GM12801 (cell line): ENCODE measurements around the gene GPC6.

ENCODE experiments used
- CTCF ChIP-seq: IDR thresholded peaks from one replicate; pipeline ENCODE4 v1.5.1; 2011; ENCODE audit warnings: control low read depth; ENCODE audit not compliant: insufficient read length; ENCODE audit errors: extremely low read depth

The GPC6 gene

DNA sequence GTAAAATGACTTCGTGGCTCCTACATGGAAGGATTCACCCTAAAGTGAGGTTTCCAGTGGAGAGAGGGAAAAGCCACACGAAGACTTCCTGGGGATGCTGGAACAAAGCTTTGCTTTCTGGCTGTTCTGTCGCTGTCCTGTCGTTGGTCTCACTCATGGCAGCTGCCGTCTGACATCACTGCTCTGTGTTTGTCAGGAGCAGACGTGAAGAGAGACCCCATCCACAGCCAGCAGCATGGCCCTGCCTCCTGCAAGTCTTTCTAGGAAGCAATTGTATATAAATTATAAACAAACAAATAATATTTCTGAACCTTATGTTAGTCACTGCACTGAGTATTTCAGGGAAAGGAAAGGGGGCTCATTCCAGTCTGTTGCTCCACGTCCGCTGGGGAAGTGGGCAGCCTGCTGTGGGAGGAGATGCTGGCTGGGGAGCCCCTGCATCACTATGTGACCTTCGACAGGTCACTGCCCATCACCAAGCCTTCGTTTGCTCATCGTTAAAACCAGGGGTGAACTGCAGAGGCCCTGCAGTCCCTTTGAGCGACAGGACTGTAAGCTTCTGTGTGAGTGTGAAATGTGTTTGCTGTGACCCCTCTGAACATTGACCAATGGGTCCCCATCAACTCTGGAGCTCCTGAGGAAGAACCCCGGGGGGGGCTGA, 1101.9 kb downstream of the GPC6 start:
- TF ChIP-seq CTCF, result no peak

DNA sequence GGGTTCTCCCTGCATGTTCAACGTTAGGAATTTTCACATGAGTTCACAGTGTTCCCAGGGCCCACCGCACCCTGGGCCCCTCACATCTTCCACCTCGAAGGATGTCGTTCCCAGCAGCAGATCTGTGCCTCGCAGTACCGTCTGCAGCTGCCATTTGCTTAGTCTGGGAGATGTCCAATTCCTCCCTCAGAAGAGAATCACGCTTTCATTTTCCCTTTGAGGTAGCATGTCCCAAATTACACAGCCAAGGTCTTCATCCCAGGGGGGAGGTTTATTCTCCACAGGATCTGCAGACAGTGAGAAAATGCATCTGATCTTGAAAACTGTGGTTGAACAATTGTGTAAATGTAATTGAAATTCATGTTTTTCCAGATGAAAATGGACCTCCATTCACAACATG, 1102.7 kb downstream of the GPC6 start:
- no peak for TF ChIP-seq CTCF

GRCh38 chr13:94329754-94330551, 1103.3 kb downstream of the GPC6 start:
- no peak for TF ChIP-seq CTCF

GRCh38 chr13:94330552-94331071, 1104.0 kb downstream of the GPC6 start:
- no peak for TF ChIP-seq CTCF

DNA sequence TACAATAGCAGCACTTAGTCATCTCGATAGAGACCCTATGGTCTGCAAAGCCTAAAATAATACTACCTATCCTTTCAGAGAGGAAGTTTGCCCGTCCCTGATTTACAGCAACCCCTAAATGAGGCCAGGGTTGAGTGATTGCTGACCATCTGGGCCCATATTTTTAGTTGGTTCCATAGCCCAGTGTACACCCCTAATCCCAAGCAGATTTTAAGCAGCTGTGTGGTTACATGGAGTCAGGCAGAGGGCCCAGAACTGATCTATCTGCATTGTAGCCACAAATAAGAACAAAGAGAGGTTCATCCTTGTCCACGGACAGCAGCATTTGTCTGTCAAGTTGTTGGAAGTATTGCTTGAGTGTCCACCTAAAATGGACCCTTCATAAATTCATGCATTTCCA, 1104.7 kb downstream of the GPC6 start:
- no peak for TF ChIP-seq CTCF

- no peak for TF ChIP-seq CTCF
Measured at GRCh38 chr13:94332359-94333096, 1105.9 kb downstream of the GPC6 start.
